Left renal cortex interstitium (tissue), 4 donors: ENCODE results near the gene SEC24B. TPM values are rescaled to one million over a fixed set of nuclear protein-coding genes. Genes with fewer than 3 reads are reported as not detected.
A peak's percentile ranks its signal among the peaks of the same experiment; 100 is the strongest.
"Not testable (repeated sequence)": the region's sequence is repeated elsewhere in the genome, so short reads cannot be mapped to it uniquely, and the experiment has no call there.

Experiments
- DNase-seq, 4 donors: peaks; one replicate each; pipeline ENCODE4 v3.0.0-alpha.2; 2013; ENCODE audit warnings: low read depth in 4 of 4, low spot score in 2 of 4, missing footprints in 1 of 4
- polyA plus RNA-seq, 4 donors: library from polyadenylated mRNA; unstranded; fragments of 120-200 nt; gene quantifications; one replicate each; pipeline ENCODE4 v1.2.1, GENCODE V29; 2013; ENCODE audit not compliant: insufficient read length in 4 of 4

SEC24B gene
- polyA plus RNA-seq, 4 donors, result 37.6 to 44.2 (median 40.9) TPM

GRCh38 chr4:109497511-109497910, 63.9 kb downstream of the SEC24B start:
- DNase-seq, result no peak

DNA sequence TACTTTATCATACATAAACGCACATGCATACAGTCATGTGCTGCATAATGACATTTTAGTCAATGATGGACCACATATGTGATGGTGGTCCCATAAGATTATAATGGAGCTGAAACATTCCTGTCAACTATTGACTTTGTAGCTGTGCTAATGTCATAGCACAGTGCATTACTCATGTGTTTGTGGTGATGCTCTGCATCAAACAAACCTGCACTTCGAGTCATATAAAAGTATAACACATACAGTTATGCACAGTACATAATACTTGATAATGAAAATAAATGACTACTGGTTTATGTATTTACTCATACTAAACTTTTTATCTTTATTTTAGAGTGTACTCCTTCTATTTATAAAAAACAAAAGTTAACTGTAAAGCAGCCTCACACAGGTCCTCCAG, 65.9 kb downstream of the SEC24B start:
- no peak for DNase-seq

DNA sequence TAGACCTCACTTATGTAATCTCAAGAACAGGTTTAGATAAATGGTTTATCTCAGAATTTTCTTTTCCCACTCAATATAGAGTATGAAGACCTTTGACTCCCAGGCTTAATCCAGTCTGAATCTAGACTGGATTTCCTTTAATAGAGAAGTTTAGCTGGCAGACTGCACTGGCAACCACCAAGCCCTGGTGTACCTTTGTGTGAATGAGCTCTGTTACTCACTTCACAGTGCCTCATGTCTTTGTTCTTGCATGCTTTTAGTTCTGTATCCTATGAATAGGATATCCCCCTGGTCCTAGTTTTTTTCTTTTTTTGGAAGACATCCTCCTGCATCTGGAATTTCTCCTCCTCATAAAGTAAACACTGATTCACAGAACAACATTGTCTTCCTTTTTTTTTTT, 73.3 kb downstream of the SEC24B start:
- DNase-seq, result no peak

DNA sequence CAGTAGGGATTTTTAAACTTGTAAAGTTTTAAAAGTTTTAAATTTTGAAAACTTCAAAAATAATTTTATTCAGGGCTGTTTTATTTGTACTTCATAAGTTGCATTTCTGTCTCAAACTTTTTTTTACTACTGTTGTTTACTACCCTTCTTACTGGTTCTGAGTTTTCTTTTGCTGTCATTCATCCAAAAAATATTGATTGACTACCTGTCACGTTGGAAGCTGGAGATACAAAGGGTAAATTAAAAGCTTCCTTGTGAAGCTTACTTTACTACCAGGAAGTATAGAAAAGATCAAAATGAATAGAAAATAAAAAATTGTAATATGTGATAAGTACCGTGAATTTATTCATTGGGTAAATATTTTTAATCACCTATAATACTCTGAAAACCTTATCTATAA, 77.1 kb downstream of the SEC24B start:
- no peak for DNase-seq

DNA sequence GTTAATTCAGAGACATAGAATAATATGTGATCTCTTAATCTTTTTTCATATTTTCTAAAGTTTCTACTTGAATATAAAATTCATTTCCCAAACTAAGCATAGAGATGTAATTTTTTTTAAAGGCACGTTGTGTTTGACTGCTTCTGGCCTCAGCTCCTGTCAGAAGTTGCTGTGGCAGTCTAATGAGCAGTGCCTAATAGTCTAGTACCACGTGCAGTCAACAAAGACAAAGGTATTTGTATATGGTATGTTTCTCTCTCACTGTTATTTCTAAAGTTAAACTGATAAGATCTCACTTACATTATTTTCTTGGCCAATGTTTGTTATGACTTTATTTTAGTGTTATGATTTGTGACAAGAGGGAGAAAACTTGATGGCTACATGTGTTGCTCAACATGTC, 77.8 kb downstream of the SEC24B start:
- DNase-seq, result no peak

GRCh38 chr4:109513368-109513767, 79.8 kb downstream of the SEC24B start:
- not testable (repeated sequence) for DNase-seq

GRCh38 chr4:109532182-109532581, 98.6 kb downstream of the SEC24B start:
- no peak for DNase-seq

DNA sequence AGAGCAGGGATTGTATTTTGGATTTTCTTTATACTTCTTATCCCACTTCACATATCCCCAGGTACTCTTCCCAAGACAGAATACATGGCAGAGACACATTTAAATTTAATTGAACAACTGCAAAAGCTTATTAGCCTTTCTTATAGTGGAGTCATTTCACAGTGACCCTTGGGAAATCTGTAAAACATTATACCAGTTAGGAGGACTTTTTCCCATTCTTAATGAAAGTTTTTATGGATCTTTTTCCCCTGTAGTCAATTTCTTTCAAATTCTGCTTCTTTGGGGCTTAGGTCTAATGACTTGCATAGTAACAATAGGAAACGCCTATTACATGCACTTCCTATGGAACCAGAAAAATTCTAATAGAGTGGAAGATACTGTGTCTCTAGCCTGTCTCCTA, 111.8 kb downstream of the SEC24B start:
- DNase-seq, result no peak

DNA sequence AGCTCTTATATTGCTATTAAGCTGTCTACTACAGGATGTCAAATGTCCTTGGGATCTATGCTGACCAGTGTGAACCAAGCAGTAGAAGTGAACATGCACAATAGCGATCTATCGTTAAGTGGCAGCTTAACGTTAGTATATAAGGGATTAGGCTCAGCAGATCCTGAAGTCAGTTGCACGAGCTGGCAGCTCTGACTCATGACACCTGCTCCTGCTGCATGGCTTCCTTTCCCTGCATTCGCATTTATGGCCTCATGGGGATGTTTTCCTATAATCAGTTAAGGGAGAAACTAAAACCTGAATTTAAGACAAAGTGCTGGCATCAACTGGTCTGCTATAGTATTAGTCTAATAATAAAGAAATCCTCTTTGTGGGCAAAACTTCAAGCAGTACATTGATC, 113.8 kb downstream of the SEC24B start:
- DNase-seq, result no peak

DNA sequence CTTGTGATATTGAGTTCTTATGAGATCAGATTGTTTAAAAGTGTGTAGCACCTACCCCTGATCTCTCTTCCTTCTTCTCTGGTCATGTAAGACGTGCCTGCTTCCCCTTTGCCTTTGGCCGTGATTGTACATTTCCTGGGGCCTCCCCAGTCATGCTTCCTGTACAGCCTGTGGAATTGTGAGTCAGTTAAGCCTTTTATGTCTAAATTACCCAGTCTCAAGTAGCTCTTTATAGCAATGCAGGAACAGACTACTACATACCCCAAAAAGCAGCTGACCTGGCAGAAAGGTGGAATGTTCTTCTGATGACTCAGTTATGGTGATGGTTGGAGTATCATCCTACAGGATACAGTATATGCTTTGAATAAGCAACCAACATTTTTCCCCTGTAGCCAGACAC, 115.0 kb downstream of the SEC24B start:
- DNase-seq, result no peak

- no peak for DNase-seq
Measured at GRCh38 chr4:109552237-109552636, 118.6 kb downstream of the SEC24B start.

- no peak for DNase-seq
Measured at GRCh38 chr4:109553130-109553529, 119.5 kb downstream of the SEC24B start.

GRCh38 chr4:109554971-109555370, 121.4 kb downstream of the SEC24B start:
- no peak for DNase-seq

- DNase-seq, result no peak
Measured at GRCh38 chr4:109557433-109557832, 123.8 kb downstream of the SEC24B start.

- not testable (repeated sequence) for DNase-seq
Measured at GRCh38 chr4:109558095-109558494, 124.5 kb downstream of the SEC24B start.

GRCh38 chr4:109559625-109559982, 126.0 kb downstream of the SEC24B start:
- DNase-seq, result peak in 1 of 4 donors; percentile 44

DNA sequence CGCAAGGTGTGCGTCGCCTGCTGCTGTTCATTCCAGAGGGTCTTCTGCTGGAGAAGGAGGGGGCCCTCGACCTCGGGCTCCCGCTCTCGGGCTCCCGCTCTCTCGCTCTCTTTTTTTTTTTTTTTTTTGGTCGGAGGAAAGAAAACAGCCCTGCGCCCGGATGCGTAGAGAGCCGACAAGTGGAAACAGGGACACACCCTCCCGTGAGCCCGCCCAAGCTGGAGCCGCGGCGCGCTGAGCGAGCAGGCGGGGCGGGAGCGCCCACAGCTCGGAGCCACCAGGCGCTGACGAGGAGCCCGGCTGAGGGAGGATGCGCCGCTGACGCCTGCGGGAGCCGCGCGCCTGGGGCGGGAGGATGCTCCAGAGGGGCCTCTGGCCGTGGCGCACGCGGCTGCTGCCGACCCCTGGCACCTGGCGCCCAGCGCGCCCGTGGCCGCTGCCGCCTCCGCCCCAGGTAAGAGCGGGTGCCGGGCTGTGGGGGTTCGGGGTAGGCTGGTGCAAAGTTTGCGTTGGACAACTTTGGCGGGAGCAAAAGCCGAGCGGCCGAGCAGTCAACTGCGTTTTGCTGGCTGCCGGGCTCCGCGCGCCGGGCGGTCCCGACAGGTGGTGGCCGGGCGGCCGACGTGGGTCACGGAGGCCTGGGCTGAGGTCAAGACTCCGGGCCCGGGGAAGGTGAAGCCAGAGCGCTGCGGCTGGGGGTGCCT, 126.5 kb downstream of the SEC24B start, which contains the start of gene MCUB:
TSS of gene MCUB (plus strand) at position 264 of the 704 bp plus-strand sequence. CDS start at position 356, 92 bp downstream.
- peak; percentile 42 to 60 (median 53) for DNase-seq

GRCh38 chr4:109560687-109561461, 127.3 kb downstream of the SEC24B start:
- peak in 3 of 4 donors; percentile 20 to 37 (median 36) for DNase-seq

- DNase-seq, result no peak
Measured at GRCh38 chr4:109562457-109563239, 129.0 kb downstream of the SEC24B start.

GRCh38 chr4:109571494-109571893, 137.9 kb downstream of the SEC24B start:
- no peak for DNase-seq

DNA sequence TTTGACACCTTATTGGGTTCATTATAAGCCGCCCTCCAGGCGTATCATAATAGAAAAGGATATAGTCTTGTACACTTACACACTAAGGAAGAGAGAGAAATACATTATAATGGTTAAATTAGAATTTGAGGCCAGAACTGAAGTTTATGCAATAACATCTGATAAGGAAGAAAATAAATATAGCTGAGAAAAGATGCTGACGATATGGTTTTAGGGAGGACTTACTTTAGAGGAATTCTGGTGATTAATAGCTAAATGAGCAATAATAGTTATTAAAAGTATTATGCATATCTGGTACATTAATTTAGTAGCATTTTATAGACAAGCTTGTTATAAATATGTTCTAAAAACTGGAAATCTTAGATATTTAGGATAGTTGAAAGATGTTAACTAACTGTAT, 138.5 kb downstream of the SEC24B start:
- DNase-seq, result no peak
